ENCODE results near the gene RGMB. TPM values are rescaled to one million over a fixed set of nuclear protein-coding genes. Genes with fewer than 3 reads are reported as not detected.
"Not testable (repeated sequence)": the region's sequence is repeated elsewhere in the genome, so short reads cannot be mapped to it uniquely, and the experiment has no call there.

RGMB gene
- total and polyA plus RNA-seq, 2 donors from 2014 or later, result 4.0 to 12.2 TPM

- Histone ChIP-seq H3K9ac (ENCODE audit: low read length in 3 of 3) (no peak overlapping the region), H3K9me3 (ENCODE audit: control insufficient read depth in 2 of 3, insufficient read depth in 1 of 3, low read length in 3 of 3) (no peaks in the 10 kb centered on the region), H3K36me3 (ENCODE audit: control insufficient read depth in 2 of 3, insufficient read depth in 3 of 3, low read length in 3 of 3) (no peaks in the 10 kb centered on the region), H3K27me3 (ENCODE audit: control insufficient read depth, insufficient read depth, low read length) (no peaks in the 10 kb centered on the region), H3K4me3 (ENCODE audit: low read length in 3 of 3) (no peak overlapping the region), H3K4me1 (ENCODE audit: control insufficient read depth in 2 of 3, insufficient read depth in 2 of 3, low read depth in 1 of 3, low read length in 3 of 3) (no peaks in the 10 kb centered on the region), H3K27ac (ENCODE audit: low read depth in 2 of 2, low read length in 2 of 2) (no peak overlapping the region)
- intact Hi-C loops (cut with DNase I), result no loop called here
- DNase-seq (no peak), FAIRE-seq (no peak)
- TF ChIP-seq, protein P1, sequence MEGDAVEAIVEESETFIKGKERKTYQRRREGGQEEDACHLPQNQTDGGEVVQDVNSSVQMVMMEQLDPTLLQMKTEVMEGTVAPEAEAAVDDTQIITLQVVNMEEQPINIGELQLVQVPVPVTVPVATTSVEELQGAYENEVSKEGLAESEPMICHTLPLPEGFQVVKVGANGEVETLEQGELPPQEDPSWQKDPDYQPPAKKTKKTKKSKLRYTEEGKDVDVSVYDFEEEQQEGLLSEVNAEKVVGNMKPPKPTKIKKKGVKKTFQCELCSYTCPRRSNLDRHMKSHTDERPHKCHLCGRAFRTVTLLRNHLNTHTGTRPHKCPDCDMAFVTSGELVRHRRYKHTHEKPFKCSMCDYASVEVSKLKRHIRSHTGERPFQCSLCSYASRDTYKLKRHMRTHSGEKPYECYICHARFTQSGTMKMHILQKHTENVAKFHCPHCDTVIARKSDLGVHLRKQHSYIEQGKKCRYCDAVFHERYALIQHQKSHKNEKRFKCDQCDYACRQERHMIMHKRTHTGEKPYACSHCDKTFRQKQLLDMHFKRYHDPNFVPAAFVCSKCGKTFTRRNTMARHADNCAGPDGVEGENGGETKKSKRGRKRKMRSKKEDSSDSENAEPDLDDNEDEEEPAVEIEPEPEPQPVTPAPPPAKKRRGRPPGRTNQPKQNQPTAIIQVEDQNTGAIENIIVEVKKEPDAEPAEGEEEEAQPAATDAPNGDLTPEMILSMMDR (IDR thresholded peaks at IDR 0.05; ENCODE audit: borderline replicate concordance, extremely low read depth, insufficient read depth), result no peak
Measured at GRCh38 chr5:98734646-98735045, 38.8 kb upstream of the RGMB start.

DNA sequence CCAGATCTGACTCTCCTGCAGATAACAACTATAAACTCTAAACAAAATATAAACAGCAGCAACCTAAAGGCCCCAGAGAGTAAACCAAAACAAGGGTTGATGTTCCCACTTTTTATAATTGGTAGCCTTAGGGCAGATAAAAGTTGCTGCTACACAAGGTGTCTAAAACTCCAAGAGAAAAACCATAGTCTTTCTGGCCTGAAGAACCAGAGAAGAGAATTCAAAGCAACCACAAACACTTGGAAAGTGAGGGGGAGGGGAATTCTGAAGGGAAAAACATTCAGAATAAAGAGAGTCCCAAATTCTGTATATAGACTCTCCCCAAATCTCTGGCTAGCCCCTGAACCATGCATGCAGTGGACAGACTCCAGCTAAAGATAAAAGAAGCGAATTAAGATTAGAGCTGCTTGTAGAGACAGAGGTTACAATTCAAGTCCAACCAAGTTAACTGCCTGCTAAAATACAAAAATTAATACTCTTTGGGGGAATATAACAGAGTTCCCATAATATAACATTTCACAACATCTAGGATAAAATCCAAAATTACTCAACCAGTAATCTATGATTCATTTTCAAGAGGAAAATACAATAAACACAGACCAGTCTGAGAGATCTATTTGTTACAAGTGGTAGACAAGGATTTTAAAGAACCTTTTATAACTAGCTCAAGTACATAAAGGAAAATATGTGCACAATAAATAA lies 37.5 kb upstream of the RGMB start:
- H3K36me3 ChIP-seq (ENCODE audit: control insufficient read depth in 2 of 3, insufficient read depth in 3 of 3, low read length in 3 of 3), result no peaks in the 10 kb centered on the region
- H3K4me3 ChIP-seq (ENCODE audit: low read length in 3 of 3), result no peak overlapping the region
- no peak for FAIRE-seq
- H3K27me3 ChIP-seq (ENCODE audit: control insufficient read depth, insufficient read depth, low read length), result no peaks in the 10 kb centered on the region
- H3K27ac ChIP-seq (ENCODE audit: low read depth in 2 of 2, low read length in 2 of 2), result no peak overlapping the region
- H3K9me3 ChIP-seq (ENCODE audit: control insufficient read depth in 2 of 3, insufficient read depth in 1 of 3, low read length in 3 of 3), result no peaks in the 10 kb centered on the region
- no peak overlapping the region for H3K9ac ChIP-seq (ENCODE audit: low read length in 3 of 3)
- no peak for DNase-seq
- TF ChIP-seq, protein P1 (IDR thresholded peaks at IDR 0.05; ENCODE audit: borderline replicate concordance, extremely low read depth, insufficient read depth), result no peak
- no peaks in the 10 kb centered on the region for H3K4me1 ChIP-seq (ENCODE audit: control insufficient read depth in 2 of 3, insufficient read depth in 2 of 3, low read depth in 1 of 3, low read length in 3 of 3)
- intact Hi-C loops (cut with DNase I), result no loop called here

- intact Hi-C loops (cut with DNase I), result no loop called here
- no peaks in the 10 kb centered on the region for H3K9me3 ChIP-seq (ENCODE audit: control insufficient read depth in 2 of 3, insufficient read depth in 1 of 3, low read length in 3 of 3)
- H3K27ac ChIP-seq (ENCODE audit: low read depth in 2 of 2, low read length in 2 of 2), result no peak overlapping the region
- TF ChIP-seq, protein P1 (IDR thresholded peaks at IDR 0.05; ENCODE audit: borderline replicate concordance, extremely low read depth, insufficient read depth), result no peak
- H3K27me3 ChIP-seq (ENCODE audit: control insufficient read depth, insufficient read depth, low read length), result no peaks in the 10 kb centered on the region
- H3K4me3 ChIP-seq (ENCODE audit: low read length in 3 of 3), result no peak overlapping the region
- no peak overlapping the region for H3K9ac ChIP-seq (ENCODE audit: low read length in 3 of 3)
- DNase-seq (no peak), FAIRE-seq (no peak)
- H3K36me3 ChIP-seq (ENCODE audit: control insufficient read depth in 2 of 3, insufficient read depth in 3 of 3, low read length in 3 of 3), result no peaks in the 10 kb centered on the region
- H3K4me1 ChIP-seq (ENCODE audit: control insufficient read depth in 2 of 3, insufficient read depth in 2 of 3, low read depth in 1 of 3, low read length in 3 of 3), result no peaks in the 10 kb centered on the region
Measured at GRCh38 chr5:98736753-98737152, 36.7 kb upstream of the RGMB start.

- H3K9me3 ChIP-seq (ENCODE audit: control insufficient read depth in 2 of 3, insufficient read depth in 1 of 3, low read length in 3 of 3); intact Hi-C loops (cut with DNase I); H3K4me3 ChIP-seq (ENCODE audit: low read length in 3 of 3); H3K4me1 ChIP-seq (ENCODE audit: control insufficient read depth in 2 of 3, insufficient read depth in 2 of 3, low read depth in 1 of 3, low read length in 3 of 3); H3K36me3 ChIP-seq (ENCODE audit: control insufficient read depth in 2 of 3, insufficient read depth in 3 of 3, low read length in 3 of 3); H3K27ac ChIP-seq (ENCODE audit: low read depth in 2 of 2, low read length in 2 of 2); H3K9ac ChIP-seq (ENCODE audit: low read length in 3 of 3); FAIRE-seq; DNase-seq; H3K27me3 ChIP-seq (ENCODE audit: control insufficient read depth, insufficient read depth, low read length): not testable (repeated sequence)
Measured at GRCh38 chr5:98737441-98737840, 36.0 kb upstream of the RGMB start.

- H3K4me3 ChIP-seq (ENCODE audit: low read length in 3 of 3); intact Hi-C loops (cut with DNase I); FAIRE-seq; H3K9ac ChIP-seq (ENCODE audit: low read length in 3 of 3); H3K27ac ChIP-seq (ENCODE audit: low read depth in 2 of 2, low read length in 2 of 2); H3K4me1 ChIP-seq (ENCODE audit: control insufficient read depth in 2 of 3, insufficient read depth in 2 of 3, low read depth in 1 of 3, low read length in 3 of 3); H3K27me3 ChIP-seq (ENCODE audit: control insufficient read depth, insufficient read depth, low read length); H3K36me3 ChIP-seq (ENCODE audit: control insufficient read depth in 2 of 3, insufficient read depth in 3 of 3, low read length in 3 of 3); H3K9me3 ChIP-seq (ENCODE audit: control insufficient read depth in 2 of 3, insufficient read depth in 1 of 3, low read length in 3 of 3); DNase-seq: not testable (repeated sequence)
Measured at GRCh38 chr5:98738481-98739149, 34.8 kb upstream of the RGMB start.

Data from kidney (tissue), 14 donors.